Activated effector memory CD4-positive, alpha-beta T cell treated with anti-CD3 and anti-CD28 coated beads, Interleukin-2, amount 50 U/mL, for 16 hours (primary cell): Measurements from ENCODE around the gene MYRFL.

Source experiments
- DNase-seq: peaks from one replicate; pipeline ENCODE4 v3.0.0-alpha.2; 2020

The MYRFL gene

DNA sequence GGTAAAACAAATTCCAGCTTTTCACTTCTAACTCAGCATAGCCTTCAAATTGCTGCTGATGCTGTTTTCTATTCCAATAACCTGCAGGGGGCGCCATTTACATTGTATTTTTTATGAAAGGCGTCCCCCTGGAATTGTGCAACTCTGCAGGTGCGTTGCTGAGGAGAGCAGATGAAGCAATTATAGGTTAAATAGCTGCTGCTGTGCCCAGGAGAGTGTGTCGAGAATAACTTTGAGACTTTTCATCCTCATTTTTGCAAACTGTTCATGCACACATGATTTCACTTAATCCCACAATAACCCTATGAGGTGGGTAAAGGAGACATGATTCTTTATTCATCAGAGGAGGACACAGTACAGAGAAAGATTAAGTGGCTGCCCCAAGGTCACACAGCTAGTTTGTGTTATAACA is 75.7 kb downstream of the MYRFL start:
- peak; percentile 80 for DNase-seq

DNA sequence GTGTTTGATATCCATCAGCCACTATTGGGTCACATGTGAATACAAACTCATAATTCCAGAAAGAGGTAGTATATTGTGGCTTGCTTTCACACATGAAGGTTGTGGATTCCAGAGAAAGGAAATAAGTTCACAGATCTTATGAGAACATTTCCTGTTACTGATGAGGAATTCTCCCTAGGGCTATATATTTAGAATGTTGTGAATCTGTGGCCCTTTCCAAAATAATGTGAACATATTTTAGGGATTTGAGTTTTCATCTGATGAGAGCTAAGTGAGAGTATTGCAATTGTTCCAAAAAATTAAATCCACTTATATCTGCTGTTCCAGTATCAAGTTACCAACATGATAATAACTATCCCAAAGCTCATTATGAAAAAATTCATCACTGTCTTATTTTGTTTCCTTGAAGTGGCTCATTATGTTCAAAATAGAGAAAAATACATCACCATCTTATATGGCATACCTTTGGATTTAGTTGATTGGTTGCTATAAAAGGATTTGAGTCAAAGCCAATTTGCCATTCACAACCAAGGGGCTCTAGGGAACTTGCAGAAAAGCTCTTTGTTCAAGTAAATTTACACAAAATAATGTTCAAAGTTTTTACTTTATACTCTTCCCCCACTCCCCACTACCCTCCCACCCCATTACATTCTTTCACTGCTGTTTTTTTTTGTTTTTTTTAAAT is 76.3 kb downstream of the MYRFL start:
- no peak for DNase-seq

DNA sequence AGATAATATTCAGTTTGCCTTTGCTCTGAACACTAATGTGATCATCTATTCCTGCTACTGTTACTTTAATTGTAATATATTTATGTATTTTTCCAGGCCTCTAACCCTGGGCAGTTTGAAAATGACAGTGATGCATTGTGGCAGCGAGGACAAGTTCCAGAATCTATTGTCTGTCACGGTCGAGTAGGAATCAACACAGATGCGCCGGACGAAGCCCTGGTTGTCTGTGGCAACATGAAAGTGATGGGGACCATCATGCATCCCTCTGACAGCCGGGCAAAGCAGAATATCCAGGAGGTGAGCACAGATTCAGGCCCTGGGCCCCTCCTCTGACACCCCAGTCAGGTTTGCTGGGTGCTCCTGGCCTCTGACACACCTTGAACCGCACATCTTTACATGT is 78.5 kb downstream of the MYRFL start:
- DNase-seq = no peak

DNA sequence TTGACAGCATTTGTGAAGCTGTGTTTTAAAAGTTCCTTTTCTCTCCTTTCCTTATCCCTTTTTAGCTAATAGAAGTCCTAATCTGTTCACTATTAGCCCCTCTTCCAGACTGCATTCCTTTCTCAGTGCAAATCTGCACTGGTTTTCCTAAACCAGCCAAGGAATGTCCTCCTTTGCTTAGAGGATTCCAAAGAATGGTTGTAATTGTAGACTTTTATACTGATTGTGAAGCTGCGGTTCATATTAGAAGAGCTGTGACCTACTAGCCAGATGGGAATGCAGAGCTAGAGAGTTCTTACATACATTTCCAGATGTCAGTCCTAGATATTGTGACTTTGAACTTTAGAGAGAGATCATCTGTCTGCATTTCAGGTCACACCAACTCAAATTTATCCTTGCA is 79.8 kb downstream of the MYRFL start:
- no peak for DNase-seq

DNA sequence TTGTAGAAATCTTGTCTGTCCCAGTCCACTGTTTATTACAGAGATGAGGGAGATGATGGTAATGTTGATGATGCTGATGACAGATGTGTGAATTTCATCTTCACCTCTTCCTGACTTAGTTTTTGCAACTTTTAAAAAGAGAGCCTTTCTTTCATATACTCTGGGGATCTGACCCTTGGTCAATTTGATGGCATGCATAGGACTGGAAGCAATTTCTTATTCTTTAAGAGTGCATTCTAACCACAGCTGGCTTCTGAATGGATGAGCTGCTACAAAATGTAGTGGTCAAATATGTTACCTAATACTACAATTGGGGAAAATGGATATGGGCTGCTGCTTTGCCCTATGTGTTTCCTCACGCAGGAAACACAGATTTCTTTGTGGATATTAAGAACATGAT is 80.8 kb downstream of the MYRFL start:
- no peak for DNase-seq

DNA sequence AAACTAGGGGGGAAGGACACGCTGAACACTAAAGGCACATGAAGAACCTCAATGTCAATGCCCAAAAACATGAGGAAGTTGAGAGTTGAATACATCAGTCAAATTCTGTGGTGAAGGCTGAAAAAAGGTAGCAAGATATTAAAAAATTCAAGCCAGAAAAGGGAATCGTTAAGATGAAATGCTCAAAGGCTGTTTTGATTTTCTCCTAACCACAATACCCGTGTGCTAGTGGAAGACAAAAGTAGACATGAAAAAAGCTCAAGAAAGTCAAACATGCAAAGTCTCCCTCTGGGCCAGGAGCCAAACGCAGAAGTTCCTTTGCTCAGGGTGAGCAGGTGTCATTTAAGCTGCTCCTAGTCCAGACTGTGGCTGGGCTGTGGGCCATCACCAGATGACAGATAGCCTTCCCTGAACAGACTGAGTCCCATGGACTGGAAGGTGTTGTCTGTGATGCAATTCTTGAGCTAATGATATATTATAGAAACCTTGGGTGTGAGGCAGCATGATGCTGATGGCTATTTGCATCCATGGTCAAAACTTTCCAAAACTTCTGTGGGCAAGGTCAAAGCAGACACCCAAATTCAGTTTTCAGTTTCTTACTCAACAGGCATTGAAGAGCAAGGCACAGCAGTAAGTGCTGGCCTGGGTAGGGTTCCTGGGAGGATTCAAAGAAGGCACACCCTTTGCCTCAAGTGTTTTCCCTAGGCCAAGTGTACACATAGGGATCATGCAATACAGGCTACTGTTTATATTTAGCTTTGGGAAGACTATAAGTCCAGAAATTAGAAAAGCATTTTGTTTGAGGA is 81.6 kb downstream of the MYRFL start:
- no peak for DNase-seq

DNA sequence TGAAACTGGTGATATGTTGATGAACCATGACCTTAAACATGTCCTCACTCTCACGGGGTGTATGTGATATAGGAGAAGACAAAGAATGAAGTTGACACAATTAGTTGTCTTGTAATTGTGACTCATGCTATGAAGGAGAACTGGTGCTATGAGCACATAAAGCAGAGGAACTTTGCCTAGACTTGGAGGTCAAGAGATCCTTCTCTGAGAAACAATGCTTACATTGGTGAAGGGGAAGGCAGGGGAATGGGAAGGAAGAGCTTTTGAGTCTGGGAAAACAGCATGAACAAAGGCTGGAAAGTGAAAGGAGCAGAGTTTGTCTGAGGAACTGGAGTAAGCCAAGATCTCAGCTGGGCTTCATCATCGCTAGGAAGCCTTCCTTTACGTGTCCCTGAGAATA is 83.2 kb downstream of the MYRFL start:
- DNase-seq = no peak

DNA sequence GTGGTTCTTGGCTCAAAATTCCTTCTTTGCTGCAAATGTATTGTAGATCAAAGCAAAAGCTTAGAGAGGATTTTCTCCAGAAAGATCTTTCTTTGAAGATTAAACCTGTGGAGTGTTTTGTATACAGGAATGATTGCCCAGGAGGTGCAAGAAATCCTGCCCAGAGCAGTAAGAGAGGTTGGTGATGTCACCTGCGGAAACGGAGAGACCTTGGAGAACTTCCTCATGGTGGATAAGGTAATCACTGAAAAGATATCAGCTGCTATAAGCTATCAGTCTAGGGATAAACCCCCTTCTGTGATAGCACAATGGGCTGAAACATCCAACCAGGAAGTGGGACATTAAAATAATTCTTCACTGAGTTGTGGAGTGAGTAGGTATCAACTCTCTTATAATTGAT is 85.7 kb downstream of the MYRFL start:
- no peak for DNase-seq

DNA sequence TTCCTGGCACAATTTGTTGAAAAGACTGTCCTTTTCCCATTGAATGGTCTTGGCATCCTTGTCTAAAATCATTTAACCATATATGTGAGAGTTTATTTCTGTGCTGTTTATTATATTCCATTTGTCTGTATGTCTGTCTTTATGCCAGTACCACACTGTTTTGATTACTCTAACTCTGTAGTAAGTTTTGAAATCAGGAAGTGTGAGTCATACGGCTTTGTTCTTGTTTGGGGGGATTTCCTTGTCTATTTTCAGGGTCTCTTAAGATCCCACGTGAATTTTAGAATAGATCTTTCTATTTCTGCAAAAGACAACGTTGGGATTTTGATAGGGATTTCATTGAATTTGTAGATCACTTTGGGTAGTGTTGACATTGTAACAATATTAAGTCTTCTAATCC is 88.5 kb downstream of the MYRFL start:
- no peak for DNase-seq

DNA sequence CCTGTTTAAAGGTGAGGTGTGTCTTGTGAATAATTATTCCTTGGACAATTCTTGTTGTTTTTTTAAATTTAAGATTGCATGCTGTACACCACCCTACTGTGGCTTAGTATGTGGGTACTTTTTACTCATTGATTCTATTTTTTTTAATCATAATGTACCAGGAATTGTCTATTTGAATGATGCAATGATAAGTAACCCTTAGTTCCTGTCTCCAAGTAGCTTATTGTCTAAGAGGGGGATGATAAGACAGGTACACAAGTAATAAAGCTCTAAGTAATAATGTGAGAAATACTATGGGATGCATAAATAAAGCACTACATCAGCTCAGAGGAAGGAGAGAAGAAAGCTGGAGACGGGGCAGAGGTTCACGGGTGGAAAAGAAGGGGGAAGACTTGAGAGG is 90.9 kb downstream of the MYRFL start:
- no peak for DNase-seq

DNA sequence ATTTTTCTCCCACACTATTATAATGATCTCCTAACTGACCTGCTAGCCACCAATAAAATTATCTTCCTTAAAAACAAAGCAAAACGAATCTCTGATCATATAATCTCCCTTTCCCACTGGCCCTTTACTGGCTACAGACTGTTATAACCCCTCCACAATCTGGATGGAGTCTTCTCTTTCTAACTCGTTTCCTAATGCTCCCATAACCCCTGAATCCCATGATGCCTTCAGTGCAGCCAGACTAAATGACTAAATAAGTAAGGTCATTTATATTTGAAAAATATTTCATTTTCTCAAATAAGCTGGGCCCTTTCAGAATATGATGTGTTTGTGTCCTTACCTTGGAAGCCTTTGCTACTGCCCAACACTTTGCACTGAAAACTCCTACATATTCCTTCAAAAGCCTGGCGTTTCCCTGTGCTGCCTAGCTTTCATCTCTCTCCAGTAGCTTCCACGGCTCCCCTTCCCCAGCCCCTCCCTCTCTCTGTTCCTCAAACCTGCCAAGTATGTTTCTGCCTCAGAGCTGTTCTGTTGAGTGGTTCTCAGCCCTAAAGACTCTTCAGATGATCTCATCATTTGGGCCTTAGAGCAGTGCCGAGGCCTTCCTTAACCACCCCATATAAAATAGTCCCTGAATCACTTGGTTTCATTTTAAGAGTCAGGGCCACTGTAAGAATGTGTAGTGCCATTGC is 91.7 kb downstream of the MYRFL start:
- DNase-seq = no peak

DNA sequence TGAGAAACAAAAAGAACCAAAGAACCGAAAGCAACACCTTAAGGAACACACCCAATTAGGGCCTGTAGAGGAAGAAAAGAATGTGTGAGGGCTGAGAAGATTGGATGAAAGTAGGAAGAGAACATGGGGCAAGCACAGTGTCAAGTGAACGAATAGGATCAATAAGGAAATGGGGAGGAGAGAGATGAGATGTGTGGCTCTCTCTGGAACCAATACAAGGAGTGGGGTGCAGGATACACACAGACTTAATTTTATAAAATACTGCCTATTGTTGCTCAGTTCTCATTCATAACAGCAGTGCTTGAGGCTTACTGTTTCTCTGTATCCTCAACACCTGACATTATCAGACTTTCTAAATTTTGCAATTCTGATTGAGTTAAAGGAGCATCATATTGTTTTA is 93.3 kb downstream of the MYRFL start:
- DNase-seq = no peak

DNA sequence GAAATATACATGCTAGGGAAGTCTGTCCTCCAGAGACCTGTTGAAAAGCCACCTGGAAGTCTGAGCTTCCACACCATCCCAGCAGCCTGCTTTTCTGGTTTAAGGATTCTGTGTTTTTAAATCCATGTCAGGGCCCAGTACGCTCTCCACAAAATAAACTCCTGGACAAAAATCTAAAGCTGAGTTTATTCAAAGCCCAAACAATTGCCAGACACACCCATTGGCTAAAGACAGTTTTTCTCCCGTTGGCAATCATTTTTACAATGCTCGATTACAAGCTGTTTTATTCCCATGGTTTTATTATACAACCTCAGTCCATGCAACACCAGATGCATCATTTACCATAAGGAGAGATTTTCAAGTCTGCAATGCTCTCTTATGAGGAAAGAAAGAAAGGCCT is 94.5 kb downstream of the MYRFL start:
- DNase-seq = no peak

DNA sequence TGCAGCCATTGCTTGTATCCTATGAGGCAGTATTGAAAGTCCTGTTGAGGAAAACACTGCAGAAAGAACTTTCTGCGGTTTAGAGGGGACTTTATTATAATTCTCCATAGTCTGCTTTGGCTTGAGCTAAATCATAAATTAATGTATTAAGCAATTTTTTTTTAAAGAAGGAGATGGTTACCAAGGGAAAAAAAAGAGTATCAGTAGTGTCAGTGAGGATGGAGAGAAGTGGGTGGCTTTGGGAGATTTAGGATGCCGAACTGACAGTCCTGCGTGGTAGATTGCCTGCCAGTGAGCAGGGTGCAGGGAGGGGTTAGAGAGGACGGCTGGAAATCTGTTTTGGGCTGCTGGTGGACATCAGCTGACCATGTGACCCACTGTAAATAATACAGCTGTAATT is 96.8 kb downstream of the MYRFL start:
- no peak for DNase-seq

DNA sequence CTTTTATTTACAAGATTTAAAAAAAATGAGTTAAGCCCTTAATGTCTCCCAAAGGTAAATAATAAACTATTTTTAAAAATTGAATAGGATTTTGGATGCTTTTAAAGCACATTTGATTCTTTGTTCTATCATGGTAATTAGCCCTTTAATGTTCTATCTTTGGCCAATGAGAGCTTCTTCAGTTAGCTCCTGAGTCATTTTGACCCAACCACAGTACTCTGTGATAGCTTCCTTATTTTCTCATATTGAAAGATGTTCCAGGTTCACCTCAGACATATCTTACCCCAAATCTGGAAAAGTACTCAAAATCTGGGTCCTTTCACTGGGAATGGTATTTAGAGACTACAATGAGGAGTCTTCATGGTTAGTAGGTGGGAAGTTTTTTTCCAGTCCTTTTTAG is 98.0 kb downstream of the MYRFL start:
- DNase-seq = no peak

DNA sequence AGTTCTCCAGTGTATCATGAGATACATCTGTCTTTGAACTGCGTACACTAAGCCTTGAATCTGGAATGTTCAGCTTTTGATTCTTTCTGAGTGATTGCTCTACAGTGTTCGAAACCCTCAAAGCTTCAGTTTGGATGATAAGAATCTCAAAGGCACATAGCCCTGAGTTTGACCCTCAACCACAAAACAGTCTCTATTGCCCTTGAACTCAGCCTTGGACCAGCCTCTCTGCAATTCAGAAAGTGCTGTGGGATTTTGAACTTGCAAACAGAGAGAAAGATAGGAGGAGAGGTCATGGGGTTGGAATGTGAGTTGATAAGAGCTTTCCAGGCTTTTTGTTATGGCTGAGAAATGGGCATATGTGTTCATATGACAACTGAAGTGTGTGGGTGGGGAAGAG is 100.3 kb downstream of the MYRFL start:
- no peak for DNase-seq

DNA sequence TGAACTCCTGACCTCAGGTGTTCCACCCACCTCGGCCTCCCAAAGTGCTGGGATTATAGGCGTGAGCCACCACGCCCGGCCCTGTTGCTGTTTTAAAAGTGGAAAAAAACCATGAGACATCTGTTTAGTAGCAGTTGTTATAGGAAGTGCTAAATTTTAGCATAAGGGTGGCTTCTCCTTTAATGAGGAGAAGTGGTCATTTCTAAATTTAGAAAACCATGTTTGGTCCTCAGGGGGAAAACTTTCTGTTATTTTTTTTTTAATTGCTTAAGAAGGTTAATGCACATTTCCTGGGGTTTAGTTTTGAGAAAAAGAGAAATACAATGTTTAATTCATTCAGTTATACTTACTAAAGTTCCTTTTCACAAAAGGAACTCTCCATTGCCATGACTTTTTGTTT is 102.1 kb downstream of the MYRFL start:
- no peak for DNase-seq

DNA sequence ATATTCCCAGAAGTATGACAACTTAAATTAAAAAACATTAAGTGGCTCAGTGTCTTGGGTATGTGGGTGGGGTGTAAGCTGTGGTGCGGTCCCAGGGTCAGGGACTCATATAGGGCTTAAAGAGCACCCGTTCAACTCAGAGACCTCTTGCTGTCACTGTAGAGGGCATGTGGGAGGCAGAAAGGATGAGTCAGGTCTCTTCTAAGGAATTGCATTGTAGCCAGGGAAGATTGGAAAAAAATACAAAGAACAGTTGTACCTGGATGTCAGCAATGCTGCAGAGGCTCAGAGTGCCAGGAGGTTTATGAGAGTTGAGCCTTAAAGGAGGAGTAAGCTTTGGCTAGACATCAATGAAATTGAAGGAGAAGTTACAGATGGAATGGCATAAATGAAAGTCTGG is 104.1 kb downstream of the MYRFL start:
- DNase-seq = no peak

DNA sequence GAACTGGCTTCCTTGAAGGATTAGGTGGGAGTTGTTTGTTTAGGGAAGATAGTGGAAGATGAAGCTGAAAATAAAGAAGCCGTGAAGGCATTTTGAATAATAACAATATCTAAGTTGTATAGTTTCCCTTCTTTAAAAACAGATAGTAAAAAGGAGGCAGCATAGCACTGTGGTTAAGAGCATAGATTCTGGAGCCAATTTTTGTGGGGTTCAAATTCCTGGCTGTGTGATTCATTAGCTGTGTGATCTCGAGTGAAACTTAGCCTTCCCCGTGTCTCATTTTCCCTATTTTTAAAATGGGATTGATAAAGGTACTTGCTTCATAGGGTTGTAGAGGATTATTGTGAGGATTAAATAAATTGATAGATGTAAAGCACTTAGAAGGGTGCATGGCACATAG is 104.5 kb downstream of the MYRFL start:
- no peak for DNase-seq

DNA sequence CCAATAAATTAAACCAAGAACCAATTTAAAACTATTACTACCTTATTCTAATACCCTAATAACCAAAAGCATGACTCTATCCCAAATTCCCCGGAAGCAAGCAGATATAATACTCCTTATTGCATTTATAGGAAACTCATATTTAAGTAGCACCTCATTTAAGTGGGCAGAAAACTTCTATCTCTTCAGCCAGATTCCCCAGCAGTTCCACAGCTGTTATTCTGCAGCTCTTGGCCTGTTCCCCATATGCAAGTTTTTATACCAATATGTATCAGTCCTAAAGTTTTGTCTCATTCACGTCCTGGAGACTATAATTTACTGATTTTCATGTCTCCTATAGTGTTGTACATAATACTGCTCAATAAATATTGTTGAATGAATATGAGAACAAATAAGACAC is 106.5 kb downstream of the MYRFL start:
- no peak for DNase-seq

DNA sequence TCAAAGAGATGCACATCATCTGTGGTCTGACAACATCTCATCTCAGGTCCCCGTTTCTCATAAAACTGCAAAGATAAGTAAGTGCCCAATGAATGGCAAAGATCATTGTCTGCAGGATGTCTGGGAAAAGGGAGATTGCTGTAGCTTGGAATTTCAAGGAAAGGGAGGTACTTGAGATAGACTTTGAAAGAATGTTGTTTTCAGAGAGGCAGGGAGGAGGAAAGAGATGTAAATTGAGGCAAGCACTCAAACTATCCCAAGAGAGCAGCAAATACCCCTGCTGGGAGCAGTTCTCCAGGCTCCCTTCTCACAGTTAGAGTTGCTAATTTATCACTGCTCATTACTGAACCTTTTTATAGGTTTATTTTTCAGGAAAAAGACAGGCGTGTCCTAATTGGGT is 107.1 kb downstream of the MYRFL start:
- no peak for DNase-seq

DNA sequence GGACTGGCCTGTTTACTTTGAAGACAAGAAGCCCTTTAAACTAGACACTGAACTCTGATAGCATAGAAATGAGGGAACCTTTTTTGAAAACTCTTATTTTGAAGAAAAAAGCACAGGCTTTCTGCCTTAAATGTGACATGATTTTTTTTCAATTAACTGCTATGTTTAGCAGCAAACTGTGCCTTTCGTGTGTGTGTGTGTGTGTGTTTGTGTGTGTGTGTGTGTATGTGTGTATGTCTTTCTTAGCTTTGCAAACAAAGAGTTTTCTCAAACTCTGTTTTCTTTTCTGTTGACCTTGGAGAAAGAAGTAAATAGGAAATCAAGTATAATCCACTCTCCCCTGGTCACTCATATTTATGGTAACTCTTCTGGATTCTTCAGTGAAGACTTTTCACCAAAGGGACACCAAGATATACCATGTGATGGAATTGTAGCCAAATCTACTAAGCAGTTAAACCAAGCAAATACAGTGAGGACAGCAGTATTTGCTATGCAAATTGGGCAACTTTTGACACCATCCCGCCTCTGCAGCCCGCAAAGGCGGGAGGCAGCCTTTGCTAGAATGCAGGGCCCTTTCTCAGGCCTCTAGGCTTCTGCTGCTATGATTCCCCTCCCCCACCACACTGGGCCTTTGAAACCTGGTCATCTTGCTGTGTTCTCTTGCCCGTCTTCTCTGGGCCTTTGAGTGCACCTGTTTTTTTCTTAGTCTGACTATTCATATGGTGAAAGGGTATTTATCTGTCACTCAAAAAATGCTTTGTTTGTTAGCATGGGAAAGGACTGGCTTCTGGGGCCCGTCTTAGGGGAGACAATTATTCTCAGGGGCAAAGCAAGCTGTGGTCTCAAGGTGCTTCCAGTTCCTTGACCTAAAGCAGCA is 107.9 kb downstream of the MYRFL start:
- no peak for DNase-seq

DNA sequence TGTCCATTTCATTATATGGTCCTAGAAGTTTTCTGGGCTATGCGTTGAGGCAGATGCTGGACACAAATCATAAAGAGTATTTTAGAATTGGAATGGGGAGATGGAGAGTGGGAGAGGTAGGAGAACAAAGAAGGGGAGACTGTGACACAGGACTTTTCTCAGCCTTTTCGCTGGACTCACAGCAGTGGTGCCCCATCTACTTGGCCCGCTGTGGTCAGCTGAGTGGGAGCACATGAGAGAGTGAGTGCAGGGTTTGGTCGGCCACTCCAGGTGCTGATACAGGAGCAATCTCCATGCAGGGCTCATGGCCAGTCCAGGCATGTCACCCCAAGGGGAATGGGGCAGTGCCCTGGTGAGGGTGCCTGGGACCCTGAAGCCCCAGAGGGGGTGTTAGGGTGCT is 109.0 kb downstream of the MYRFL start:
- no peak for DNase-seq
